Progenitor cell of endocrine pancreas (in vitro differentiated cells): ENCODE results near the gene PARD3. TPM values are rescaled to one million over a fixed set of nuclear protein-coding genes. Genes with fewer than 3 reads are reported as not detected.

Experiments used
- DNase-seq: peaks from one replicate; pipeline ENCODE4 v3.0.0; 2021; ENCODE audit warnings: low spot score; ENCODE audit not compliant: unreplicated experiment
- H3K27ac Mint-ChIP-seq: 2 replicates; pipeline ENCODE4 v1.8.0; 2021; ENCODE audit warnings: mild to moderate bottlenecking, moderate library complexity, mixed read lengths
- H3K27me3 Mint-ChIP-seq: 2 replicates; pipeline ENCODE4 v1.8.0; 2021; ENCODE audit warnings: mixed read lengths
- H3K36me3 Mint-ChIP-seq: 2 replicates; pipeline ENCODE4 v1.8.0; 2022; ENCODE audit warnings: mixed read lengths; ENCODE audit not compliant: insufficient read depth
- H3K4me1 Mint-ChIP-seq: 2 replicates; pipeline ENCODE4 v1.8.0; 2021; ENCODE audit warnings: low read depth, mixed read lengths
- H3K4me3 Mint-ChIP-seq: 2 replicates; pipeline ENCODE4 v1.8.0; 2021; ENCODE audit warnings: low read depth, mild to moderate bottlenecking, moderate library complexity, mixed read lengths
- H3K9me3 Mint-ChIP-seq: 2 replicates; pipeline ENCODE4 v1.8.0; 2021; ENCODE audit warnings: low read depth, mixed read lengths
- CTCF ChIP-seq: fragments of 200-600 bp; sonication (generic); IDR thresholded peaks from one replicate; pipeline ENCODE4 v1.5.0; 2021; ENCODE audit warnings: antibody characterized with exemption, mild to moderate bottlenecking; ENCODE audit not compliant: unreplicated experiment
- total RNA-seq: library from RNA; stranded (reverse); gene quantifications from 2 replicates; pipeline ENCODE4 v1.2.1, GENCODE V29; 2021

The PARD3 gene
- total RNA-seq, 1 donor from 2014 or later: 85.3 TPM

- Mint-ChIP-seq H3K27me3 (no peaks in the 10 kb centered on the region), H3K4me1 (peaks cover 20% of the 10 kb centered on the region), H3K9me3 (no peaks in the 10 kb centered on the region), H3K36me3 (peaks cover 15% of the 10 kb centered on the region), H3K4me3 (no peak overlapping the region), H3K27ac (no peak overlapping the region)
- no peak for DNase-seq
- no peak for TF ChIP-seq CTCF
Observed at GRCh38 chr10:34323192-34323591, 491.9 kb downstream of the PARD3 start.

GRCh38 chr10:34320265-34320664 is 494.8 kb downstream of the PARD3 start:
- H3K9me3 Mint-ChIP-seq: no peaks in the 10 kb centered on the region
- no peak overlapping the region for H3K27ac Mint-ChIP-seq
- H3K4me1 Mint-ChIP-seq: peaks cover 25% of the 10 kb centered on the region
- no peak for TF ChIP-seq CTCF
- H3K4me3 Mint-ChIP-seq: no peak overlapping the region
- no peaks in the 10 kb centered on the region for H3K27me3 Mint-ChIP-seq
- DNase-seq: no peak
- H3K36me3 Mint-ChIP-seq: peaks cover 25% of the 10 kb centered on the region

DNA sequence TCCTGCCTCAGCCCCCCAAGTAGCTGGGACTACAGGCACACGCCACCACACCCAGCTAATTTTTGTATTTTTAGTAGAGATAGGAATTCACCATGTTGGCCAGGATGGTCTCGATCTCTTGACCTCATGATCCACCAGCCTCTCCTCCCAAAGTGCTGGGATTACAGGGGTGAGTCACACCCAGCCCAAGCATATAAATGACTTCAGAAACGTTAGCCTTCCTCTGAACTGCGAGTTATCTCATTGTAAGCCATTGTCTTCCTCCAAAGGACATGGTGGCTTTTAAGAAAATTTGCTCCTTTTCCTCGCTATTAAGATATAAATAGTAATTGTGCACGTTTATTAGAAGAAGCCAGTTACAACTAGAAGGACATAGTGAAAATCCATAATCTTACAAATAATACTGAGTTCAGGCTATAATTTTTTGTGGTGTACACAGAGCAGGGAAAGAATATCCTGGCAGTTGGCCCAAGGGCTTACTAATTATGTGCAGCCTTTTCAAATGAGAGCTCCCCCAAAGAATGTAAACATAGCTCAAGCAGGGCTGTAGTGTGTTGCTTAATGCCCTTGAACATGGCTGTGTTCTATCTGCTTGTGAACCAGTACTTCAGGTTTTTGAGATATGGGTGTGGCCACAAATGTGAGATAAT is 495.8 kb downstream of the PARD3 start:
- Mint-ChIP-seq H3K27me3 (no peaks in the 10 kb centered on the region), H3K36me3 (peaks cover 23% of the 10 kb centered on the region), H3K4me1 (peaks cover 25% of the 10 kb centered on the region), H3K4me3 (no peak overlapping the region), H3K9me3 (no peaks in the 10 kb centered on the region), H3K27ac (peak overlapping the region; percentile 78)
- no peak for DNase-seq
- TF ChIP-seq CTCF: no peak

- Mint-ChIP-seq H3K27ac (no peak overlapping the region), H3K36me3 (peaks cover 21% of the 10 kb centered on the region), H3K4me1 (peaks cover 27% of the 10 kb centered on the region), H3K4me3 (no peak overlapping the region), H3K27me3 (no peaks in the 10 kb centered on the region), H3K9me3 (no peaks in the 10 kb centered on the region)
- DNase-seq: no peak
- no peak for TF ChIP-seq CTCF
Observed at GRCh38 chr10:34316154-34316553, 498.9 kb downstream of the PARD3 start.

GRCh38 chr10:34314457-34314856 is 500.6 kb downstream of the PARD3 start:
- no peak overlapping the region for H3K4me3 Mint-ChIP-seq
- no peaks in the 10 kb centered on the region for H3K27me3 Mint-ChIP-seq
- DNase-seq: no peak
- H3K27ac Mint-ChIP-seq: no peak overlapping the region
- H3K9me3 Mint-ChIP-seq: no peaks in the 10 kb centered on the region
- peaks cover 19% of the 10 kb centered on the region for H3K4me1 Mint-ChIP-seq
- TF ChIP-seq CTCF: no peak
- peaks cover 21% of the 10 kb centered on the region for H3K36me3 Mint-ChIP-seq
